Natural killer cell (primary cell): ENCODE measurements around the gene PCK2. TPM values are rescaled to one million over a fixed set of nuclear protein-coding genes. Genes with fewer than 3 reads are reported as not detected.

Source experiments
- ATAC-seq, 3 donors: fragments of 150-1000 bp in 2 of 3; fragments of 200-7000 bp in 1 of 3; cut with Tn5 transposase; 1 replicate in 1 of 3; 2 replicates in 2 of 3; pipeline ENCODE4 v1.10.0; 2021; ENCODE audit warnings: mild to moderate bottlenecking in 2 of 3, moderate library complexity in 2 of 3
- DNase-seq, 2 donors: peaks; one replicate each; pipeline versions ENCODE4 v3.0.0 to v3.0.0-alpha.2; 2013 to 2021; ENCODE audit warnings: mixed read lengths in 1 of 2
- H3K27ac ChIP-seq: one replicate; pipeline ENCODE4 v1.5.1; 2013; ENCODE audit warnings: mild to moderate bottlenecking, low read length
- H3K27me3 ChIP-seq: one replicate; pipeline ENCODE4 v1.6.1; 2013; ENCODE audit warnings: low read length; ENCODE audit not compliant: control insufficient read depth, insufficient read depth
- H3K36me3 ChIP-seq: one replicate; pipeline ENCODE4 v1.6.1; 2013; ENCODE audit warnings: low read length; ENCODE audit not compliant: control insufficient read depth, insufficient read depth
- H3K4me1 ChIP-seq: one replicate; pipeline ENCODE4 v1.6.1; 2013; ENCODE audit warnings: low read length; ENCODE audit not compliant: control insufficient read depth, insufficient read depth
- H3K4me3 ChIP-seq: one replicate; pipeline ENCODE4 v1.5.1; 2013; ENCODE audit warnings: low read length
- H3K9me3 ChIP-seq: one replicate; pipeline ENCODE4 v1.6.1; 2013; ENCODE audit warnings: low read length; ENCODE audit not compliant: control insufficient read depth, insufficient read depth
- H3K27ac Mint-ChIP-seq, 2 donors: one replicate each; pipeline ENCODE4 v1.8.0; 2022; ENCODE audit warnings: mild to moderate bottlenecking in 2 of 2, mixed read lengths in 2 of 2, moderate library complexity in 1 of 2
- H3K27me3 Mint-ChIP-seq, 2 donors: one replicate each; pipeline ENCODE4 v1.8.0; 2022; ENCODE audit warnings: low read depth in 2 of 2, mixed read lengths in 2 of 2
- H3K36me3 Mint-ChIP-seq: one replicate; pipeline ENCODE4 v1.8.0; 2022; ENCODE audit warnings: mixed read lengths
- H3K4me1 Mint-ChIP-seq, 2 donors: one replicate each; pipeline ENCODE4 v1.8.0; 2022; ENCODE audit warnings: mixed read lengths in 2 of 2
- H3K4me3 Mint-ChIP-seq: one replicate; pipeline ENCODE4 v1.8.0; 2022; ENCODE audit warnings: mild to moderate bottlenecking, moderate library complexity, mixed read lengths
- H3K9me3 Mint-ChIP-seq, 2 donors: one replicate each; pipeline ENCODE4 v1.8.0; 2022; ENCODE audit warnings: mixed read lengths in 2 of 2
- CTCF ChIP-seq: fragments of 200-600 bp; IDR thresholded peaks from one replicate; pipeline ENCODE4 v1.8.0; 2022; ENCODE audit warnings: antibody characterized with exemption
- WGBS: methylation state at CpG from one replicate; pipeline ENCODE4 v1.1.7; 2013; ENCODE audit warnings: missing lambda C conversion rate; ENCODE audit not compliant: insufficient coverage; 5-methylcytosine and 5-hydroxymethylcytosine counted together
- intact Hi-C: fragments of 100-400 bp; cut with micrococcal nuclease; formaldehyde crosslinking; loops from one replicate; pipeline ENCODE4 v1.14.2; 2022
- total RNA-seq, 4 donors: library from RNA; stranded (reverse); fragments of 120-200 nt in 1 of 4; gene quantifications; one replicate each; pipeline versions ENCODE4 v1.2.3 to v1.2.4, GENCODE V29; 2013 to 2022

PCK2 gene
- total RNA-seq, 3 donors from 2014 or later (not counting 1 experiment from before 2014, with no cell fraction given) = 9.8 to 13.8 (median 12.3) TPM

GRCh38 chr14:24065408-24065807 lies 28.7 kb upstream of the PCK2 start:
- no peak overlapping the region for H3K4me3 Mint-ChIP-seq
- ATAC-seq (no peak), DNase-seq (no peak)
- H3K27ac ChIP-seq = no peak overlapping the region
- 84% methylated on average over 8 of the region's 8 CpGs for WGBS
- no peaks in the 10 kb centered on the region for H3K36me3 ChIP-seq
- no peaks in the 10 kb centered on the region for H3K36me3 Mint-ChIP-seq
- H3K9me3 ChIP-seq = no peaks in the 10 kb centered on the region
- no peak overlapping the region for H3K4me3 ChIP-seq
- no peaks in the 10 kb centered on the region for H3K9me3 Mint-ChIP-seq
- no peaks in the 10 kb centered on the region for H3K27me3 ChIP-seq
- no peaks in the 10 kb centered on the region for H3K4me1 ChIP-seq
- H3K27me3 Mint-ChIP-seq = no peaks in the 10 kb centered on the region
- no peaks in the 10 kb centered on the region for H3K4me1 Mint-ChIP-seq
- intact Hi-C loops = no loop called here
- no peak for TF ChIP-seq CTCF
- no peak overlapping the region for H3K27ac Mint-ChIP-seq

GRCh38 chr14:24066496-24067132 lies 27.5 kb upstream of the PCK2 start:
- Mint-ChIP-seq H3K27ac (no peak overlapping the region), H3K9me3 (no peaks in the 10 kb centered on the region)

GRCh38 chr14:24067133-24068082 lies 26.7 kb upstream of the PCK2 start:
- no peak for TF ChIP-seq CTCF
- no peaks in the 10 kb centered on the region for H3K36me3 ChIP-seq
- no peak overlapping the region for H3K27ac Mint-ChIP-seq
- no peak overlapping the region for H3K27ac ChIP-seq
- no peaks in the 10 kb centered on the region for H3K9me3 Mint-ChIP-seq
- DNase-seq = no peak
- no peak for ATAC-seq
- WGBS = 92% methylated on average over 12 of the region's 12 CpGs
- no peaks in the 10 kb centered on the region for H3K4me1 Mint-ChIP-seq
- H3K4me3 ChIP-seq = no peak overlapping the region
- H3K27me3 ChIP-seq = no peaks in the 10 kb centered on the region
- no peaks in the 10 kb centered on the region for H3K36me3 Mint-ChIP-seq
- no peaks in the 10 kb centered on the region for H3K9me3 ChIP-seq
- intact Hi-C loops = no loop called here
- H3K4me1 ChIP-seq = no peaks in the 10 kb centered on the region
- H3K4me3 Mint-ChIP-seq = no peak overlapping the region
- H3K27me3 Mint-ChIP-seq = peaks cover 0 to 7% of the 10 kb centered on the region in 2 donors

More at GRCh38 chr14:24066496-24067132, 27.5 kb upstream of the PCK2 start:
- Histone ChIP-seq H3K4me3 (no peak overlapping the region), H3K4me1 (no peaks in the 10 kb centered on the region), H3K27ac (no peak overlapping the region), H3K36me3 (no peaks in the 10 kb centered on the region), H3K27me3 (no peaks in the 10 kb centered on the region), H3K9me3 (no peaks in the 10 kb centered on the region)
- intact Hi-C loops = no loop called here
- no peak for ATAC-seq
- peaks cover 0 to 7% of the 10 kb centered on the region in 2 donors for H3K27me3 Mint-ChIP-seq
- H3K4me3 Mint-ChIP-seq = no peak overlapping the region
- no peak for TF ChIP-seq CTCF
- no peak for DNase-seq
- H3K4me1 Mint-ChIP-seq = no peaks in the 10 kb centered on the region
- no peaks in the 10 kb centered on the region for H3K36me3 Mint-ChIP-seq
- WGBS = 89% methylated on average over 8 of the region's 8 CpGs
